IMR-90 (cell line): ENCODE data around the gene RUNX2. TPM values are rescaled to one million over a fixed set of nuclear protein-coding genes. Genes with fewer than 3 reads are reported as not detected.

Source experiments
- ATAC-seq: fragments of 200-7000 bp; cut with Tn5 transposase; 2 replicates; pipeline ENCODE4 v1.9.1; 2020; ENCODE audit warnings: low read depth, mild to moderate bottlenecking, moderate library complexity
- BruUV-seq: library from RNA; stranded (reverse); fragments of 400-500 nt; replicated peaks from 2 replicates; lab custom pipeline; 2021; lab: Mats Ljungman, UMichigan
- CTCF ChIA-PET: fragments of 300-600 bp; formaldehyde crosslinking; extraction: SDS; loops from one replicate; lab custom pipeline; 2021; ENCODE audit warnings: antibody characterized with exemption; lab: Yijun Ruan, JAX
- POLR2A ChIA-PET: fragments of 300-600 bp; sonication (Branson Sonifier 250); formaldehyde crosslinking; loops from one replicate; lab custom pipeline; 2022; ENCODE audit warnings: antibody characterized with exemption; ENCODE audit not compliant: unreplicated experiment; lab: Charles Lee
- DNase-seq: peaks from one replicate; pipeline ENCODE4 v3.0.0; 2013
- H2AFZ ChIP-seq: replicated peaks from 2 replicates; pipeline ENCODE3; 2013; ENCODE audit warnings: low read length, mild to moderate bottlenecking; ENCODE audit not compliant: poor library complexity
- H2AK5ac ChIP-seq: 2 replicates; pipeline ENCODE4 v1.6.1; 2013; ENCODE audit warnings: low read depth, low read length, inconsistent platforms
- H2AK9ac ChIP-seq: replicated peaks from 2 replicates; pipeline ENCODE3; 2013; ENCODE audit warnings: mild to moderate bottlenecking, low read depth, low read length, moderate library complexity; ENCODE audit not compliant: poor library complexity
- H2BK120ac ChIP-seq: 2 replicates; pipeline ENCODE4 v1.6.1; 2013; ENCODE audit warnings: low read depth, low read length, inconsistent platforms
- H2BK15ac ChIP-seq: 3 replicates; pipeline ENCODE4 v1.6.1; 2013; ENCODE audit warnings: low read depth, low read length, inconsistent platforms
- H2BK20ac ChIP-seq: 2 replicates; pipeline ENCODE4 v1.6.1; 2013; ENCODE audit warnings: low read depth, mild to moderate bottlenecking, inconsistent platforms, low read length, moderate library complexity
- H2BK5ac ChIP-seq: 2 replicates; pipeline ENCODE4 v1.6.1; 2013; ENCODE audit warnings: mild to moderate bottlenecking, low read depth, low read length, inconsistent platforms; ENCODE audit not compliant: poor library complexity, severe bottlenecking
- H3K14ac ChIP-seq: replicated peaks from 2 replicates; pipeline ENCODE4 v1.6.1; 2013; ENCODE audit warnings: low read depth, low read length, inconsistent platforms
- H3K18ac ChIP-seq: 2 replicates; pipeline ENCODE4 v1.6.1; 2013; ENCODE audit warnings: low read depth, low read length, control low read depth
- H3K23ac ChIP-seq: 2 replicates; pipeline ENCODE4 v1.6.1; 2013; ENCODE audit warnings: low read depth, low read length, inconsistent platforms
- H3K27ac ChIP-seq: 2 replicates; pipeline ENCODE4 v1.5.1; 2013; ENCODE audit warnings: mild to moderate bottlenecking, control low read depth, low read length; ENCODE audit not compliant: insufficient read depth
- H3K27me3 ChIP-seq: 2 replicates; pipeline ENCODE4 v1.6.1; 2013; ENCODE audit warnings: low read length; ENCODE audit not compliant: control insufficient read depth, insufficient read depth
- H3K36me3 ChIP-seq: 2 replicates; pipeline ENCODE4 v1.6.1; 2013; ENCODE audit warnings: low read length, mixed read lengths; ENCODE audit not compliant: control insufficient read depth, insufficient read depth
- H3K4ac ChIP-seq: 2 replicates; pipeline ENCODE4 v1.6.1; 2013; ENCODE audit warnings: low read depth, low read length, inconsistent platforms
- H3K4me1 ChIP-seq: 2 replicates; pipeline ENCODE4 v1.6.1; 2013; ENCODE audit warnings: low read length, mixed read lengths; ENCODE audit not compliant: control insufficient read depth, insufficient read depth
- H3K4me2 ChIP-seq: 2 replicates; pipeline ENCODE4 v1.6.1; 2013; ENCODE audit warnings: low read depth, mild to moderate bottlenecking, control low read depth, low read length, moderate library complexity
- H3K4me3 ChIP-seq: 2 replicates; pipeline ENCODE4 v1.5.1; 2013; ENCODE audit warnings: low read depth, mild to moderate bottlenecking, control low read depth, low read length, moderate library complexity; ENCODE audit not compliant: insufficient read depth
- H3K56ac ChIP-seq: 2 replicates; pipeline ENCODE4 v1.6.1; 2013; ENCODE audit warnings: low read length, inconsistent platforms; ENCODE audit not compliant: insufficient read depth; ENCODE audit errors: extremely low read depth
- H3K79me1 ChIP-seq, 2 experiments: 2 replicates each; pipeline ENCODE4 v1.6.1; 2013; ENCODE audit warnings: low read length in 2 of 2, inconsistent platforms in 1 of 2, low read depth in 1 of 2
- H3K9ac ChIP-seq: 2 replicates; pipeline ENCODE4 v1.6.1; 2013; ENCODE audit warnings: low read depth, low read length, control low read depth
- H3K9me1 ChIP-seq: 2 replicates; pipeline ENCODE4 v1.6.1; 2013; ENCODE audit warnings: low read length, inconsistent platforms; ENCODE audit not compliant: insufficient read depth
- H3K9me3 ChIP-seq: 2 replicates; pipeline ENCODE4 v1.6.1; 2013; ENCODE audit warnings: low read length; ENCODE audit not compliant: control insufficient read depth, insufficient read depth
- H4K20me1 ChIP-seq: 2 replicates; pipeline ENCODE4 v1.6.1; 2013; ENCODE audit warnings: low read length, inconsistent platforms; ENCODE audit not compliant: insufficient read depth
- H4K5ac ChIP-seq: 2 replicates; pipeline ENCODE4 v1.6.1; 2013; ENCODE audit warnings: mild to moderate bottlenecking, low read depth, low read length, control low read depth
- H4K8ac ChIP-seq, 2 experiments: 2 replicates each; pipeline ENCODE4 v1.6.1; 2013; ENCODE audit warnings: low read depth in 2 of 2, low read length in 2 of 2, control low read depth in 1 of 2, inconsistent platforms in 1 of 2
- H4K91ac ChIP-seq: 2 replicates; pipeline ENCODE4 v1.6.1; 2013; ENCODE audit warnings: low read depth, low read length, inconsistent platforms; ENCODE audit not compliant: insufficient read depth
- BHLHE40 ChIP-seq: fragments of 150-350 bp; IDR thresholded peaks from 2 replicates; pipeline ENCODE4 v1.6.1; 2016; ENCODE audit warnings: mild to moderate bottlenecking, low read depth, low read length
- CEBPB ChIP-seq: IDR thresholded peaks from 2 replicates; pipeline ENCODE4 v1.6.1; 2012; ENCODE audit warnings: low read depth, low read length, improper control_type of control experiment
- FOS ChIP-seq: fragments of 150-350 bp; IDR thresholded peaks from 2 replicates; pipeline ENCODE4 v1.6.1; 2016; ENCODE audit warnings: low read depth, low read length
- MAFK ChIP-seq: IDR thresholded peaks from 2 replicates; pipeline ENCODE4 v1.6.1; 2012; ENCODE audit warnings: low read depth, low read length, improper control_type of control experiment
- MAZ ChIP-seq: IDR thresholded peaks from 2 replicates; pipeline ENCODE4 v1.6.1; 2012; ENCODE audit warnings: low read depth, mild to moderate bottlenecking, low read length, improper control_type of control experiment, moderate library complexity, borderline replicate concordance
- MXI1 ChIP-seq: IDR thresholded peaks from 2 replicates; pipeline ENCODE4 v1.6.1; 2012; ENCODE audit warnings: low read depth, mild to moderate bottlenecking, low read length, moderate library complexity, borderline replicate concordance
- POLR2A ChIP-seq: IDR thresholded peaks from 2 replicates; pipeline ENCODE4 v1.6.1; 2012; ENCODE audit warnings: mild to moderate bottlenecking, low read depth, low read length
- RFX5 ChIP-seq: IDR thresholded peaks from 2 replicates; pipeline ENCODE4 v1.8.0; 2012; ENCODE audit warnings: low read depth, mild to moderate bottlenecking, low read length, moderate library complexity
- SMC3 ChIP-seq: fragments of 150-350 bp; IDR thresholded peaks from 2 replicates; pipeline ENCODE4 v1.6.1; 2016; ENCODE audit warnings: low read depth, mild to moderate bottlenecking, antibody characterized with exemption, low read length, moderate library complexity
- WGBS, 2 experiments: methylation state at CpG; one replicate each; pipeline versions ENCODE4 v1.1.5 to v1.1.7; 2013; ENCODE audit warnings: missing lambda C conversion rate in 2 of 2; ENCODE audit not compliant: insufficient read length in 1 of 2; ENCODE audit errors: extremely low coverage in 2 of 2; 5-methylcytosine and 5-hydroxymethylcytosine counted together
- dilution Hi-C: fragments of 300-500 bp; cut with HindIII; formaldehyde crosslinking; loops from one replicate; pipeline ENCODE4 v1.14.3; 2018; ENCODE audit warnings: low sequenced_read_pairs; ENCODE audit not compliant: unreplicated experiment
- in situ Hi-C: fragments of 300-500 bp; cut with MboI; formaldehyde crosslinking; loops from 3 replicates; pipeline ENCODE4 v1.14.3; 2019; ENCODE audit warnings: low sequenced_read_pairs, inconsistent platforms, mixed read lengths
- intact Hi-C: fragments of 100-400 bp; cut with micrococcal nuclease; formaldehyde crosslinking; loops from 2 replicates; pipeline ENCODE4 v1.10.0; 2022
- polyA plus RNA-seq, 3 experiments: library from polyadenylated mRNA; depleted of rRNA; stranded (reverse); fragments of >200 nt; gene quantifications; 2 replicates each; pipeline ENCODE4 v1.2.3, GENCODE V29; 2012; ENCODE audit warnings: low replicate concordance in 1 of 3
- total RNA-seq: library from RNA; depleted of rRNA; stranded (reverse); fragments of >200 nt; gene quantifications from 2 replicates; pipeline ENCODE4 v1.2.3, GENCODE V29; 2012
- TF ChIP-seq, protein P1 (sequence below): conservative IDR thresholded peaks from 2 replicates; pipeline ENCODE4 v1.5.1; 2012; ENCODE audit warnings: mild to moderate bottlenecking, low read depth, low read length, improper control_type of control experiment
- TF ChIP-seq, protein P2 (sequence below): fragments of 150-350 bp; IDR thresholded peaks from 2 replicates; pipeline ENCODE4 v1.6.1; 2017; ENCODE audit warnings: mild to moderate bottlenecking, antibody characterized with exemption, low read length, low read depth

The RUNX2 gene
- total and polyA plus RNA-seq, 2 of the 4 experiments (the other 2 are of a cell fraction): 2.3 to 4.7 TPM

DNA sequence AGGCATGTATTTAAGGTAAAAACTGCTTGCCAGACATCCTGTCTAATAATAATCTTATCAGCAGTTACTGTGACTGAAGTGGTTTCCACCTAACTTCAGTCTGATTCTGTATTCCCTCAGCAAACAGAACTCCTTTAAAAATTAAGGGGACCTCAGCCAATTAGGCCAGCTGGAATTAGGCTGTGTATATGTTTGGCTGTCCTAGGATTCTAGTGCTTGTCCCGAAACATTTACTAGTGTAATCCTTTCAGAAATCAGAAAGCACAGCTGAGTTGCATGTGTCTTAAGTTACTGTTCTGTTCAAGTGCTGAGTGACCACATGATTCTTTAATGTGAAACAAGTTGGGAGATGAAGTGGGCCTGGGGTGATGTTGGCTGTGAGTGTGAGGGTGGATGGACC is 170.5 kb downstream of the RUNX2 start:
- CTCF ChIA-PET: no interaction called here
- intact Hi-C loops (no loop called here), dilution Hi-C loops (no loop called here), in situ Hi-C loops (no loop called here)
- peak overlapping the region; percentile 41 for H3K4ac ChIP-seq
- H3K18ac ChIP-seq: peak overlapping the region; percentile 36
- peak overlapping the region; percentile 59; the same call in 1 of the 2 replicates for H3K23ac ChIP-seq
- H2BK5ac ChIP-seq: no peak overlapping the region
- peaks cover 0 to 34% of the 10 kb centered on the region in 2 experiments; a peak in 3 of 4 replicates for H3K79me1 ChIP-seq
- H2AK9ac ChIP-seq: no peak overlapping the region
- peak overlapping the region in 1 of 2 experiments; percentile 20; a peak in 1 of 4 replicates for H4K8ac ChIP-seq
- H3K4me1 ChIP-seq: peaks cover 4% of the 10 kb centered on the region; the same call in 1 of the 2 replicates
- H3K27ac ChIP-seq: peak overlapping the region; percentile 24; the same call in 1 of the 2 replicates
- no peak overlapping the region for H2BK20ac ChIP-seq
- H3K4me2 ChIP-seq: no peak overlapping the region
- ATAC-seq (peak; percentile 53), DNase-seq (peak; percentile 22)
- peak overlapping the region; percentile 24; the same call in 1 of the 2 replicates for H2AK5ac ChIP-seq
- H3K4me3 ChIP-seq: no peak overlapping the region
- H2BK15ac ChIP-seq: peak overlapping the region; percentile 24; the same call in 1 of the 3 replicates
- no peak overlapping the region for H4K5ac ChIP-seq
- 0 out of 2 replicates have a peak, but pooled peaks cover 3% of the 10 kb centered on the region for H3K36me3 ChIP-seq
- H4K91ac ChIP-seq: no peak overlapping the region
- no peak overlapping the region for H3K56ac ChIP-seq
- TF ChIP-seq FOS: no peak
- TF ChIP-seq MAFK: no peak
- TF ChIP-seq, protein P1, sequence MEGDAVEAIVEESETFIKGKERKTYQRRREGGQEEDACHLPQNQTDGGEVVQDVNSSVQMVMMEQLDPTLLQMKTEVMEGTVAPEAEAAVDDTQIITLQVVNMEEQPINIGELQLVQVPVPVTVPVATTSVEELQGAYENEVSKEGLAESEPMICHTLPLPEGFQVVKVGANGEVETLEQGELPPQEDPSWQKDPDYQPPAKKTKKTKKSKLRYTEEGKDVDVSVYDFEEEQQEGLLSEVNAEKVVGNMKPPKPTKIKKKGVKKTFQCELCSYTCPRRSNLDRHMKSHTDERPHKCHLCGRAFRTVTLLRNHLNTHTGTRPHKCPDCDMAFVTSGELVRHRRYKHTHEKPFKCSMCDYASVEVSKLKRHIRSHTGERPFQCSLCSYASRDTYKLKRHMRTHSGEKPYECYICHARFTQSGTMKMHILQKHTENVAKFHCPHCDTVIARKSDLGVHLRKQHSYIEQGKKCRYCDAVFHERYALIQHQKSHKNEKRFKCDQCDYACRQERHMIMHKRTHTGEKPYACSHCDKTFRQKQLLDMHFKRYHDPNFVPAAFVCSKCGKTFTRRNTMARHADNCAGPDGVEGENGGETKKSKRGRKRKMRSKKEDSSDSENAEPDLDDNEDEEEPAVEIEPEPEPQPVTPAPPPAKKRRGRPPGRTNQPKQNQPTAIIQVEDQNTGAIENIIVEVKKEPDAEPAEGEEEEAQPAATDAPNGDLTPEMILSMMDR: no peak
- TF ChIP-seq CEBPB: no peak
- TF ChIP-seq MXI1: no peak
- TF ChIP-seq MAZ: no peak
- no peak for TF ChIP-seq BHLHE40
- TF ChIP-seq, protein P2, sequence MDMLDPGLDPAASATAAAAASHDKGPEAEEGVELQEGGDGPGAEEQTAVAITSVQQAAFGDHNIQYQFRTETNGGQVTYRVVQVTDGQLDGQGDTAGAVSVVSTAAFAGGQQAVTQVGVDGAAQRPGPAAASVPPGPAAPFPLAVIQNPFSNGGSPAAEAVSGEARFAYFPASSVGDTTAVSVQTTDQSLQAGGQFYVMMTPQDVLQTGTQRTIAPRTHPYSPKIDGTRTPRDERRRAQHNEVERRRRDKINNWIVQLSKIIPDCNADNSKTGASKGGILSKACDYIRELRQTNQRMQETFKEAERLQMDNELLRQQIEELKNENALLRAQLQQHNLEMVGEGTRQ: no peak
- TF ChIP-seq SMC3: no peak
- TF ChIP-seq RFX5: no peak
- TF ChIP-seq POLR2A: no peak
- peak overlapping the region; percentile 53 for H3K14ac ChIP-seq
- no peaks in the 10 kb centered on the region for H4K20me1 ChIP-seq
- peak overlapping the region; percentile 5; the same call in 1 of the 2 replicates for H2BK120ac ChIP-seq
- no TSS peak for BruUV-seq
- H3K9ac ChIP-seq: no peak overlapping the region
- POLR2A ChIA-PET: no interaction called here
- peaks cover 12% of the 10 kb centered on the region for H3K9me1 ChIP-seq
- no CpG with 5 or more reads among the region's 1 CpG for WGBS, 2 experiments
- H3K9me3 ChIP-seq: no peaks in the 10 kb centered on the region
- no peaks in the 10 kb centered on the region for H3K27me3 ChIP-seq
- no peak overlapping the region for H2AFZ ChIP-seq
